NCI-H748 treated with DMSO at 0.1 percent for 48 hours (cell line): ENCODE measurements around the gene IL12A.
A peak's percentile ranks its signal among the peaks of the same experiment; 100 is the strongest.

Experiments used
- DNase-seq: peaks from one replicate; lab custom pipeline; 2025; lab: John Stamatoyannopoulos, UW

The IL12A gene

DNA sequence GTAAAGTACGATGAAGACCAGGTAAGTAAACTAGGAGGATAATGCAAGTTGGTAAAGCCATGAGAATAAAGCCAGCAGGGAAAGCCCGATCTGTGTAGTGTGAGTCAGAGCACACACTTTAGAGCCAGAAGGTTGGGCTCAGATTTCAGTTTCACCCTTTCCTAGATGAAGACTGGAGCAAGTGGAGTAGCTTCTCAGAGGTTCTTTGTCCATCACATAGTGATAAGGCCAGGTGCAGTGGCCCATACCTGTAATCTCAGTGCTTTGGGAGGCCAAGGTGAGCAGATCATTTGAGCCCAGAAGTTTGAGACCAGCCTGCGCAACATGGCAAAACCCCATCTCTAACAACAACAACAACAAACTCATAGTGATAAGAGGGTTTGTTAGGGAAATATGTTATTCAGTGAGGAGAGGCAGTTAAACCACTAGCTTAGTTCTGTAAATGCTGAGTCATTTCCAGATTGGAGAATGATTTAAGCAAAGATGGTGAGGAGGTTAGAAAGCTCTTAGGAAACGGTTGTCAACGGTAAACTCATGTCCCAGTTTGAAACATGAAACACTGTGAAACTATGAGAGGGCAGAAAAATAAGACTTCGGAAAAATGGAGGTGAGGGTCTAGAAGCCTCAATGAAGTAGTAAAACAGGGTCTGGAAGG lies 39.0 kb downstream of the IL12A start:
- DNase-seq = no peak

DNA sequence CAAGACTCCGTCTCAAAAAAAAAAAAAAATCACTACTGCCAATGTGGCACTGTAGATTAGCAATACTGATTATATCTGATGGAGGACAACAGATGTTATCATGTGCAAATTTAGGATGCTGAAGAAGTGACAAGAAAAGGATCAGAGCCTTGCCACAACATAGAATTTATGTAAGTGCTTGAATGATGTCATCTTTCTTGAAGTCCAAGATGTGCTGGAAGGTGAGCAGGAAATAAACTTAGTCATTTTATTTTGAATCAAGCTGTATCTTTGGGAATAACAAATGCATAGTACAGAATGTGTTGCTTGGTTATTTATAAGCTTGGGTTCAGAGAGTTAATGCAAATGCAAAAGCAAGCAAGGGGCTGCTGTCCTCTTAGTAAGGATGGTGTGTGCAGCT lies 47.1 kb downstream of the IL12A start:
- no peak for DNase-seq

DNA sequence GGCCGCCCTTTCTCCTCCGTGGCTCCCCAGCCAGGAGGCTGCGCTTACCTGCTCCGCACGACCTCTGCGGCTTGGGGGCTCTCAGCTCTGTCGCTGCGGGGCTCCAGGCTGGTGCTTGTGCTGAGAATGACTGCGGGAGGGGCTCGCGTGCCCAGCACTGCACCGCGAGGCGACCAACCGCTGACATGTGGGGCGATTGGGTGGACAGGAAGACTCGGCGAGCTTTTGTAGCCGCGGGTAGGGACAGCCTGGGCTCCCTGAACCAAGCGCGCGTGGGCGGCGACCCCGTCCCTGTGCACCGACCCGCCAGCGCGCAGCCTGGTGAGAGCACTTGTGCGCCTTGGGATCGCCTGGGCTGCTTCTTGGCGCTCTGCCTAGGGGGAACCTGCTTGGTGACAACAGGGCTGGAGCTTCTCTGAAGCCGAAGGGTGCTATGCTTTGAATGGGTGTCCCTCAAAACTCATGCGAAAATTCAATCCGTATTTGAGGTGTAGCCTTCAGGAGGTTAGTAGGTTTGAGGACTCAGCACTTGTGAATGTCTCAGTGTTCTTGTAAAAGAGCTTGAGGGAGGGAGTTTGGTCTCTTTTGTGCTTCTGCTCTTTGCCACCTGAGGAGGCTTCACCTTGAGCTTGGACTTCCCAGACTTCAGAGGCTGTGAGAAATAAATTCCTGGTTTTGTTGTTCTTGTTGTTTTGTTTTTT lies 50.4 kb downstream of the IL12A start:
- peak; percentile 9 for DNase-seq

- DNase-seq = no peak
Observed at GRCh38 chr3:160040181-160040580, 51.5 kb downstream of the IL12A start.

GRCh38 chr3:160041465-160041864 lies 52.8 kb downstream of the IL12A start:
- DNase-seq = no peak

DNA sequence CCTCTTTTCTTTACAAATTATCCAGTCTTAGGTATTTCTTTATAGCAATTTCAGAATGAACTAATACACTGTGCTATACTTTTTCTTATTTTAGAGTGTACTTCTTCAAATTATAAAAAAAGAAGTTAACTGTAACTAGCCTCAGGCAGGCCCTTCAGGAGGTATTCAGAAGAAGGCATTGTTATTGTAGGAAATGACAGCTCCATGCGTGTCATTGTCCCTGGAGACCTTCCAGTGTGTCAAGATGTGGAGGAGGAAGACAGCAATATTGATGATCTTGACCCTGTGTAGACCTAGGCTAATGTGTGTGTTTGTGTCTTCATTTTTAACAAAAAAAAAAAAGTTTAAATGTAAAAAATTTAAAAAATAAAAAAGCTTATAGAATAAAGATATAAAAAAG lies 55.5 kb downstream of the IL12A start:
- DNase-seq = no peak
